ENCODE data around the gene GPR62. TPM values are rescaled to one million over a fixed set of nuclear protein-coding genes. Genes with fewer than 3 reads are reported as not detected.
"Not testable (repeated sequence)": the region's sequence is repeated elsewhere in the genome, so short reads cannot be mapped to it uniquely, and the experiment has no call there.

GPR62 gene
- total RNA-seq, 1 experiment from 2014 or later: not detected

GRCh38 chr3:51921081-51921578 lies 34.1 kb upstream of the GPR62 start:
- Histone ChIP-seq H3K9me2 (ENCODE audit: insufficient read depth) (no peaks in the 10 kb centered on the region), H2AFZ (no peak overlapping the region), H4K20me1 (ENCODE audit: insufficient read depth) (no peaks in the 10 kb centered on the region), H3K4me1 (replicated peaks; ENCODE audit: insufficient read depth) (no peaks in the 10 kb centered on the region), H3K4me3 (no peak overlapping the region), H3K4me2 (no peak overlapping the region), H3K79me2 (ENCODE audit: low read depth) (no peaks in the 10 kb centered on the region), H3K27ac (no peak overlapping the region), H3K36me3 (ENCODE audit: low read depth) (no peaks in the 10 kb centered on the region), H3F3A (ENCODE audit: insufficient read depth, low read depth) (no peaks in the 10 kb centered on the region), H3K27me3 (ENCODE audit: insufficient read depth, low read depth) (no peaks in the 10 kb centered on the region), H3K9me3 (ENCODE audit: insufficient read depth, low read depth) (no peaks in the 10 kb centered on the region)
- POLR2A ChIA-PET (ENCODE audit: unreplicated experiment): interaction anchor here (0.5 kb wide), 1 partner anchor 80 kb away, joined by 3 read pairs; no protein-coding TSS in a partner anchor
- intact Hi-C loops (cut with micrococcal nuclease; ENCODE audit: unreplicated experiment): no loop called here
- CTCF ChIA-PET: interaction anchor here (0.6 kb wide), 1 partner anchor 494 kb away, joined by 6 read pairs; no protein-coding TSS in a partner anchor
- DNase-seq: no peak
- no TSS peak for BruUV-seq (replicated peaks)
- TF ChIP-seq EZH2 (IDR thresholded peaks at IDR 0.05; ENCODE audit: low read depth) (no peak), CTCF (conservative IDR thresholded peaks at IDR 0.05) (no peak)

GRCh38 chr3:51927061-51927977 lies 27.9 kb upstream of the GPR62 start:
- H3K4me1 ChIP-seq (replicated peaks; ENCODE audit: insufficient read depth): no peaks in the 10 kb centered on the region
- H4K20me1 ChIP-seq (ENCODE audit: insufficient read depth): no peaks in the 10 kb centered on the region
- DNase-seq: no peak
- no peak overlapping the region for H2AFZ ChIP-seq
- H3K27ac ChIP-seq: no peak overlapping the region
- ChIA-PET CTCF (no interaction called here), POLR2A (ENCODE audit: unreplicated experiment) (interaction anchor here (0.5 kb wide), 1 partner anchor 1246 kb away, joined by 4 read pairs; no protein-coding TSS in a partner anchor)
- H3K4me3 ChIP-seq: no peak overlapping the region
- H3K27me3 ChIP-seq (ENCODE audit: insufficient read depth, low read depth): no peaks in the 10 kb centered on the region
- no peaks in the 10 kb centered on the region for H3K9me2 ChIP-seq (ENCODE audit: insufficient read depth)
- BruUV-seq (replicated peaks): no TSS peak
- no peaks in the 10 kb centered on the region for H3K9me3 ChIP-seq (ENCODE audit: insufficient read depth, low read depth)
- intact Hi-C loops (cut with micrococcal nuclease; ENCODE audit: unreplicated experiment): no loop called here
- no peak overlapping the region for H3K4me2 ChIP-seq
- TF ChIP-seq CTCF (conservative IDR thresholded peaks at IDR 0.05): no peak
- H3K36me3 ChIP-seq (ENCODE audit: low read depth): no peaks in the 10 kb centered on the region
- no peaks in the 10 kb centered on the region for H3F3A ChIP-seq (ENCODE audit: insufficient read depth, low read depth)
- H3K79me2 ChIP-seq (ENCODE audit: low read depth): no peaks in the 10 kb centered on the region

GRCh38 chr3:51928438-51928837 lies 26.7 kb upstream of the GPR62 start:
- no TSS peak for BruUV-seq (replicated peaks)
- Histone ChIP-seq H3K4me2 (no peak overlapping the region), H4K20me1 (ENCODE audit: insufficient read depth) (no peaks in the 10 kb centered on the region), H3K27me3 (ENCODE audit: insufficient read depth, low read depth) (no peaks in the 10 kb centered on the region), H3F3A (ENCODE audit: insufficient read depth, low read depth) (no peaks in the 10 kb centered on the region), H3K4me1 (replicated peaks; ENCODE audit: insufficient read depth) (no peaks in the 10 kb centered on the region), H3K27ac (no peak overlapping the region), H3K9me3 (ENCODE audit: insufficient read depth, low read depth) (no peaks in the 10 kb centered on the region), H2AFZ (no peak overlapping the region), H3K4me3 (no peak overlapping the region), H3K79me2 (ENCODE audit: low read depth) (no peaks in the 10 kb centered on the region), H3K36me3 (ENCODE audit: low read depth) (no peaks in the 10 kb centered on the region), H3K9me2 (ENCODE audit: insufficient read depth) (no peaks in the 10 kb centered on the region)
- intact Hi-C loops (cut with micrococcal nuclease; ENCODE audit: unreplicated experiment): no loop called here
- POLR2A ChIA-PET (ENCODE audit: unreplicated experiment): no interaction called here
- DNase-seq: no peak
- TF ChIP-seq CTCF (conservative IDR thresholded peaks at IDR 0.05): no peak
- TF ChIP-seq EZH2 (IDR thresholded peaks at IDR 0.05; ENCODE audit: low read depth): no peak
- CTCF ChIA-PET: no interaction called here

GRCh38 chr3:51928981-51929380 lies 26.2 kb upstream of the GPR62 start:
- CTCF ChIA-PET; H3K27ac ChIP-seq; H3K27me3 ChIP-seq (ENCODE audit: insufficient read depth, low read depth); BruUV-seq (replicated peaks); DNase-seq; H2AFZ ChIP-seq; H3K9me2 ChIP-seq (ENCODE audit: insufficient read depth); H3K79me2 ChIP-seq (ENCODE audit: low read depth); H3K4me2 ChIP-seq; H4K20me1 ChIP-seq (ENCODE audit: insufficient read depth); H3K9me3 ChIP-seq (ENCODE audit: insufficient read depth, low read depth); H3K36me3 ChIP-seq (ENCODE audit: low read depth); intact Hi-C loops (cut with micrococcal nuclease; ENCODE audit: unreplicated experiment); H3K4me1 ChIP-seq (replicated peaks; ENCODE audit: insufficient read depth); H3F3A ChIP-seq (ENCODE audit: insufficient read depth, low read depth); H3K4me3 ChIP-seq: not testable (repeated sequence)
- POLR2A ChIA-PET (ENCODE audit: unreplicated experiment): interaction anchor here (0.6 kb wide), 1 partner anchor 39 kb away, joined by 5 read pairs; no protein-coding TSS in a partner anchor
